ENCODE results near the gene B3GNT5. TPM values are rescaled to one million over a fixed set of nuclear protein-coding genes. Genes with fewer than 3 reads are reported as not detected.

The B3GNT5 gene
- total and polyA plus RNA-seq, 9 of the 15 experiments (the other 6 are each of a cell fraction or from before 2014, with no cell fraction given), result 8.8 to 23.8 (median 14.4) TPM

- TF ChIP-seq, protein P1, sequence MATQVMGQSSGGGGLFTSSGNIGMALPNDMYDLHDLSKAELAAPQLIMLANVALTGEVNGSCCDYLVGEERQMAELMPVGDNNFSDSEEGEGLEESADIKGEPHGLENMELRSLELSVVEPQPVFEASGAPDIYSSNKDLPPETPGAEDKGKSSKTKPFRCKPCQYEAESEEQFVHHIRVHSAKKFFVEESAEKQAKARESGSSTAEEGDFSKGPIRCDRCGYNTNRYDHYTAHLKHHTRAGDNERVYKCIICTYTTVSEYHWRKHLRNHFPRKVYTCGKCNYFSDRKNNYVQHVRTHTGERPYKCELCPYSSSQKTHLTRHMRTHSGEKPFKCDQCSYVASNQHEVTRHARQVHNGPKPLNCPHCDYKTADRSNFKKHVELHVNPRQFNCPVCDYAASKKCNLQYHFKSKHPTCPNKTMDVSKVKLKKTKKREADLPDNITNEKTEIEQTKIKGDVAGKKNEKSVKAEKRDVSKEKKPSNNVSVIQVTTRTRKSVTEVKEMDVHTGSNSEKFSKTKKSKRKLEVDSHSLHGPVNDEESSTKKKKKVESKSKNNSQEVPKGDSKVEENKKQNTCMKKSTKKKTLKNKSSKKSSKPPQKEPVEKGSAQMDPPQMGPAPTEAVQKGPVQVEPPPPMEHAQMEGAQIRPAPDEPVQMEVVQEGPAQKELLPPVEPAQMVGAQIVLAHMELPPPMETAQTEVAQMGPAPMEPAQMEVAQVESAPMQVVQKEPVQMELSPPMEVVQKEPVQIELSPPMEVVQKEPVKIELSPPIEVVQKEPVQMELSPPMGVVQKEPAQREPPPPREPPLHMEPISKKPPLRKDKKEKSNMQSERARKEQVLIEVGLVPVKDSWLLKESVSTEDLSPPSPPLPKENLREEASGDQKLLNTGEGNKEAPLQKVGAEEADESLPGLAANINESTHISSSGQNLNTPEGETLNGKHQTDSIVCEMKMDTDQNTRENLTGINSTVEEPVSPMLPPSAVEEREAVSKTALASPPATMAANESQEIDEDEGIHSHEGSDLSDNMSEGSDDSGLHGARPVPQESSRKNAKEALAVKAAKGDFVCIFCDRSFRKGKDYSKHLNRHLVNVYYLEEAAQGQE (IDR thresholded peaks at IDR 0.05; ENCODE audit: borderline replicate concordance), result peak; percentile 90
- TF ChIP-seq, protein P1 (CRISPR knock-in tag; IDR thresholded peaks at IDR 0.05; ENCODE audit: low read depth), result no peak
- TF ChIP-seq KDM1A (IDR thresholded peaks at IDR 0.05), result peak; percentile 59 to 64; a peak in 3 of 4 replicates
- TF ChIP-seq TAF1 (IDR thresholded peaks at IDR 0.05; ENCODE audit: control insufficient read depth, extremely low read depth, insufficient read depth, low read length, severe bottlenecking), result no peak
- no peak for TF ChIP-seq MBD2 (IDR thresholded peaks at IDR 0.05; ENCODE audit: borderline replicate concordance, low read depth)
- 0 out of 4 replicates have a peak, but pooled peaks of 1 of the 2 experiments have one; percentile 6 for TF ChIP-seq TEAD1 (CRISPR knock-in tag; IDR thresholded peaks at IDR 0.05)
- TF ChIP-seq BCL6 (CRISPR knock-in tag; IDR thresholded peaks at IDR 0.05), result no peak
- no peak for TF ChIP-seq ZNF121 (CRISPR knock-in tag; conservative IDR thresholded peaks at IDR 0.05)
- no peak for TF ChIP-seq ZNF785 (CRISPR knock-in tag; IDR thresholded peaks at IDR 0.05)
- TF ChIP-seq, protein P2, sequence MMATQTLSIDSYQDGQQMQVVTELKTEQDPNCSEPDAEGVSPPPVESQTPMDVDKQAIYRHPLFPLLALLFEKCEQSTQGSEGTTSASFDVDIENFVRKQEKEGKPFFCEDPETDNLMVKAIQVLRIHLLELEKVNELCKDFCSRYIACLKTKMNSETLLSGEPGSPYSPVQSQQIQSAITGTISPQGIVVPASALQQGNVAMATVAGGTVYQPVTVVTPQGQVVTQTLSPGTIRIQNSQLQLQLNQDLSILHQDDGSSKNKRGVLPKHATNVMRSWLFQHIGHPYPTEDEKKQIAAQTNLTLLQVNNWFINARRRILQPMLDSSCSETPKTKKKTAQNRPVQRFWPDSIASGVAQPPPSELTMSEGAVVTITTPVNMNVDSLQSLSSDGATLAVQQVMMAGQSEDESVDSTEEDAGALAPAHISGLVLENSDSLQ (IDR thresholded peaks at IDR 0.05), result 0 out of 2 replicates have a peak, but pooled peaks have one; percentile 53
Observed at GRCh38 chr3:183306798-183307671, 54.0 kb downstream of the B3GNT5 start (continued).
